Natural killer cell (primary cell): ENCODE measurements around the gene C12orf76. TPM values are rescaled to one million over a fixed set of nuclear protein-coding genes. Genes with fewer than 3 reads are reported as not detected.
"Not testable (repeated sequence)": the region's sequence is repeated elsewhere in the genome, so short reads cannot be mapped to it uniquely, and the experiment has no call there.

Experiments
- ATAC-seq, 3 donors: fragments of 150-1000 bp in 2 of 3; fragments of 200-7000 bp in 1 of 3; cut with Tn5 transposase; 1 replicate in 1 of 3; 2 replicates in 2 of 3; pipeline ENCODE4 v1.10.0; 2021; ENCODE audit warnings: mild to moderate bottlenecking in 2 of 3, moderate library complexity in 2 of 3
- DNase-seq, 2 donors: peaks; one replicate each; pipeline versions ENCODE4 v3.0.0 to v3.0.0-alpha.2; 2013 to 2021; ENCODE audit warnings: mixed read lengths in 1 of 2
- H3K27ac ChIP-seq: one replicate; pipeline ENCODE4 v1.5.1; 2013; ENCODE audit warnings: mild to moderate bottlenecking, low read length
- H3K27me3 ChIP-seq: one replicate; pipeline ENCODE4 v1.6.1; 2013; ENCODE audit warnings: low read length; ENCODE audit not compliant: control insufficient read depth, insufficient read depth
- H3K36me3 ChIP-seq: one replicate; pipeline ENCODE4 v1.6.1; 2013; ENCODE audit warnings: low read length; ENCODE audit not compliant: control insufficient read depth, insufficient read depth
- H3K4me1 ChIP-seq: one replicate; pipeline ENCODE4 v1.6.1; 2013; ENCODE audit warnings: low read length; ENCODE audit not compliant: control insufficient read depth, insufficient read depth
- H3K4me3 ChIP-seq: one replicate; pipeline ENCODE4 v1.5.1; 2013; ENCODE audit warnings: low read length
- H3K9me3 ChIP-seq: one replicate; pipeline ENCODE4 v1.6.1; 2013; ENCODE audit warnings: low read length; ENCODE audit not compliant: control insufficient read depth, insufficient read depth
- H3K27ac Mint-ChIP-seq, 2 donors: one replicate each; pipeline ENCODE4 v1.8.0; 2022; ENCODE audit warnings: mild to moderate bottlenecking in 2 of 2, mixed read lengths in 2 of 2, moderate library complexity in 1 of 2
- H3K27me3 Mint-ChIP-seq, 2 donors: one replicate each; pipeline ENCODE4 v1.8.0; 2022; ENCODE audit warnings: low read depth in 2 of 2, mixed read lengths in 2 of 2
- H3K36me3 Mint-ChIP-seq: one replicate; pipeline ENCODE4 v1.8.0; 2022; ENCODE audit warnings: mixed read lengths
- H3K4me1 Mint-ChIP-seq, 2 donors: one replicate each; pipeline ENCODE4 v1.8.0; 2022; ENCODE audit warnings: mixed read lengths in 2 of 2
- H3K4me3 Mint-ChIP-seq: one replicate; pipeline ENCODE4 v1.8.0; 2022; ENCODE audit warnings: mild to moderate bottlenecking, moderate library complexity, mixed read lengths
- H3K9me3 Mint-ChIP-seq, 2 donors: one replicate each; pipeline ENCODE4 v1.8.0; 2022; ENCODE audit warnings: mixed read lengths in 2 of 2
- WGBS: methylation state at CpG from one replicate; pipeline ENCODE4 v1.1.7; 2013; ENCODE audit warnings: missing lambda C conversion rate; ENCODE audit not compliant: insufficient coverage; 5-methylcytosine and 5-hydroxymethylcytosine counted together
- intact Hi-C: fragments of 100-400 bp; cut with micrococcal nuclease; formaldehyde crosslinking; loops from one replicate; pipeline ENCODE4 v1.14.2; 2022
- total RNA-seq, 4 donors: library from RNA; stranded (reverse); fragments of 120-200 nt in 1 of 4; gene quantifications; one replicate each; pipeline versions ENCODE4 v1.2.3 to v1.2.4, GENCODE V29; 2013 to 2022
- TF ChIP-seq, protein P1 (sequence below): fragments of 200-600 bp; IDR thresholded peaks from one replicate; pipeline ENCODE4 v1.8.0; 2022; ENCODE audit warnings: antibody characterized with exemption

Gene C12orf76
- total RNA-seq, 3 donors from 2014 or later (not counting 1 experiment from before 2014, with no cell fraction given), result 9.9 to 12.1 (median 10.9) TPM

DNA sequence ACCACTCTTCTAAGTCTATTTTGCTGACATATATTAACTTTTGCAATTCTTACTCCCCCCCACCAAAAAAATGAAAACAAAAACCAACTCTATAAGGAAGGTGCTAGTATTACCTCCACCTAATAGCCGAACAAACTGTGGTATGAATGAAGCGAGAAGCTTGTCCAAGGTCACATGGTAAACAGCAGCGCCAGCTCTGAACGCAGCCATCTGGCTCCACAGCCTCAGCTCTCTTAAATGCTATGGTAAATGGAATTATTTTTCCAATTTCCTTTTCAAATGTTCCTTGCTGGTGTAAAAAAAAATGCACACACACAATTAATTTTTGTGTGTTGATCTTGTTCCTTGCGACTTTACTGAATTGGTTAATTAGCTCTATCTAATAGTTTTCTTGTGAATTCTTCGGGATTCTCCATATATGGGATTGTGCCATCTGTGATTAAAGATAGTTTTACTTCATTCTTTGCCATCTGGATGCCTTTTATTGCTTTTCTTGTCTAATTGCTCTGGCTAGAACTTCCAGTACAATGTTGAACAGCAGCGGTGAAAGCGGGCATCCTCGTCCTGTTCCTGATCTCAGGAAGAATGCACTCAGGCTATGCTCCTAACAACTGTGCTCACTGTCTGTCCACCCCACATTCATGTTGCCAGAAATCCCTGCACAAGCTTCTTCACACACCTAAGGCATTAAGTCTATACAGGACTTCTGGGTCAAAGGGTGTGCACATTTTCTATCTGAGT is 10.7 kb upstream of the C12orf76 start:
- no peak overlapping the region for H3K27ac Mint-ChIP-seq
- peaks cover 0 to 5% of the 10 kb centered on the region in 2 donors for H3K4me1 Mint-ChIP-seq
- 94% methylated on average over 9 of the region's 9 CpGs for WGBS
- H3K27me3 ChIP-seq, result no peaks in the 10 kb centered on the region
- H3K4me1 ChIP-seq, result no peaks in the 10 kb centered on the region
- intact Hi-C loops, result no loop called here
- no peak overlapping the region for H3K27ac ChIP-seq
- TF ChIP-seq, protein P1, sequence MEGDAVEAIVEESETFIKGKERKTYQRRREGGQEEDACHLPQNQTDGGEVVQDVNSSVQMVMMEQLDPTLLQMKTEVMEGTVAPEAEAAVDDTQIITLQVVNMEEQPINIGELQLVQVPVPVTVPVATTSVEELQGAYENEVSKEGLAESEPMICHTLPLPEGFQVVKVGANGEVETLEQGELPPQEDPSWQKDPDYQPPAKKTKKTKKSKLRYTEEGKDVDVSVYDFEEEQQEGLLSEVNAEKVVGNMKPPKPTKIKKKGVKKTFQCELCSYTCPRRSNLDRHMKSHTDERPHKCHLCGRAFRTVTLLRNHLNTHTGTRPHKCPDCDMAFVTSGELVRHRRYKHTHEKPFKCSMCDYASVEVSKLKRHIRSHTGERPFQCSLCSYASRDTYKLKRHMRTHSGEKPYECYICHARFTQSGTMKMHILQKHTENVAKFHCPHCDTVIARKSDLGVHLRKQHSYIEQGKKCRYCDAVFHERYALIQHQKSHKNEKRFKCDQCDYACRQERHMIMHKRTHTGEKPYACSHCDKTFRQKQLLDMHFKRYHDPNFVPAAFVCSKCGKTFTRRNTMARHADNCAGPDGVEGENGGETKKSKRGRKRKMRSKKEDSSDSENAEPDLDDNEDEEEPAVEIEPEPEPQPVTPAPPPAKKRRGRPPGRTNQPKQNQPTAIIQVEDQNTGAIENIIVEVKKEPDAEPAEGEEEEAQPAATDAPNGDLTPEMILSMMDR, result no peak
- H3K27me3 Mint-ChIP-seq, result peaks cover 0 to 5% of the 10 kb centered on the region in 2 donors
- H3K36me3 ChIP-seq, result no peaks in the 10 kb centered on the region
- no peak overlapping the region for H3K4me3 Mint-ChIP-seq
- H3K9me3 Mint-ChIP-seq, result no peaks in the 10 kb centered on the region
- H3K36me3 Mint-ChIP-seq, result no peaks in the 10 kb centered on the region
- no peak for DNase-seq
- no peak overlapping the region for H3K4me3 ChIP-seq
- no peaks in the 10 kb centered on the region for H3K9me3 ChIP-seq
- ATAC-seq, result no peak

DNA sequence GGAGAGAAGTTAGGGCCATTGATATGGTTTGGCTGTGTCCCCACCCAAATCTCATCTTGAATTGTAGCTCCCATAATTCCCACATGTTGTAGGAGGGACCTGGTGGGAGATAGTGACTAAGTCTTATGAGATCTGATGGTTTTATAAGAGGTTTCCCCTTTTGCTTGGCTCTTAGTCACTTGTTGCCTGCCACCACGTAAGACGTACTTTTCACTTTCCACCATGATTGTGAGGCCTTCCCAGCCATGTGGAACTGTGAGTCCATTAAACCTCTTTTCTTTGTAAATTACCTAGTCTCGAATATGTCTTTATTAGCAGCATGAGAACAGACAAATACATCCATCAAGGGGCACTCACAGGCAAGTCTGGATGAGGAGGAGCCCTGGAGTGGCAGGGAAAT is 8.3 kb upstream of the C12orf76 start:
- H3K36me3 ChIP-seq, H3K4me1 Mint-ChIP-seq, DNase-seq, H3K36me3 Mint-ChIP-seq, H3K4me1 ChIP-seq, H3K9me3 Mint-ChIP-seq, ATAC-seq, H3K27ac Mint-ChIP-seq, H3K27me3 Mint-ChIP-seq, H3K4me3 ChIP-seq, intact Hi-C loops, H3K27ac ChIP-seq, H3K4me3 Mint-ChIP-seq, H3K27me3 ChIP-seq, H3K9me3 ChIP-seq: not testable (repeated sequence)
- WGBS, result 84% methylated on average over 3 of the region's 3 CpGs

DNA sequence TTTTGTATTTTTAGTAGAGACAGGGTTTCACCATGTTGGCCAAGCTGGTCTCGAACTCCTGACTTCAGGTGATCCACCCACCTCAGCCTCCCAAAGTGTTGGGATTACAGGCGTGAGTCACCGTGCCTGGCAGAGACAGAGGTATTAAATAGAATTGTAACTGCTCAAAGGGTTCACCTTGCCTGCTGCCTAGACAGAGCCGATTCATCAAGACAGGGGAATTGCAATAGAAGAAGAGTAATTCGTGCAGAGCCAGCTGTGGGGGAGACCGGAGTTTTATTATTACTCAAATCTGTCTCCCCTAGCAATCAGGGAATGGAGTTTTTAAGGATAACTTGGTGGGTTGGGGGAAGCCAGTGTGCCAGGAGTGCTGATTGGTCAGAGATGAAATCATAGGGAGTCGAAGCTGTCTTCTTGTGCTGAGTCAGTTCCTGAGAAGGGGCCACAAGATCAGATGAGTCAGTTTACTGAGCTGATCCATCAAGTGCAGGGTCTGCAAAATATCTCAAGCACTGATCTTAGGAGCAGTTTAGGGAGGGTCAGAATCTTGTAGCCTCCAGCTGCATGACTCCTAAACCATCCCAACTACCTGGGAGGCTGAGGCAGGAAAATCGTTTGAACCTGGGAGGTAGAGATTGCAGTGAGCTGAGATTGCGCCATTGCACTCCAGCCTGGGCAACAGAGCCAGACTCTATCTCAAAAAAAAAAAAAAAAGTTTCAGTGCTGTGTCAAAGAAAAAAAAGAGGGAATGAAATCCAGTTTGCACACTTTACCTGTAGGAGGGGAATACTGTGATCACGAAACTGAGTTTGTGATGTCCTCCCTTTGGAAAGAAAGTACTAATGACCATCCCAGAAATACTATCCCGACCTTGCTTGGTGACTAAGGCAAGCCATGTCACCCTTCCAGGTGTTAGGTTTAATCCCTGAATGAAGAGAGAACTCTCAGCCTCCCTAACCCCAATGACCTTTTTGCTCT is 7.3 kb upstream of the C12orf76 start:
- H3K27me3 Mint-ChIP-seq, H3K27me3 ChIP-seq, H3K9me3 ChIP-seq, H3K4me3 ChIP-seq, H3K27ac ChIP-seq, H3K4me3 Mint-ChIP-seq, H3K4me1 ChIP-seq, intact Hi-C loops, DNase-seq, H3K4me1 Mint-ChIP-seq, ATAC-seq, H3K9me3 Mint-ChIP-seq, H3K36me3 ChIP-seq, H3K36me3 Mint-ChIP-seq, H3K27ac Mint-ChIP-seq: not testable (repeated sequence)
- WGBS, result 66% methylated on average over 8 of the region's 11 CpGs

DNA sequence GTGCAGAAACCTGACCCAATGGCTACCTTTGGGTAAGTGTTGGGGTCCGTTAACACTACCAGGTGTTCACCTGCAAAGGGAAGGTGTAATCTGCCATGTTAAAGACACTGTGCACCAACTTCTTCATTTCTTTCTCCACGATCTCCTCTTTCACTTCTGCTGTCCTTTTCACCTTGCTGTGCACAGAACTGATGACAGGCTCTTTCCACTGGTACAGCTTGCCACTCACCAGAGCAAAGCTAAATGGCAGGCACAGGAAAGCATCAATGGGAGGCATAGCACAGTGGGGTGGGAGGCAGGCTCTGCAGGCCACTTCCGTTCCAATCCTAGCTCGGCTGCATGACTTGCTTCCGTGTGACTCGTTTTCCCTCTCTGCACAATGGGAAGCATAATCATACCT is 2.6 kb upstream of the C12orf76 start:
- Histone ChIP-seq H3K27me3 (no peaks in the 10 kb centered on the region), H3K27ac (no peak overlapping the region), H3K36me3 (no peaks in the 10 kb centered on the region), H3K9me3 (no peaks in the 10 kb centered on the region), H3K4me3 (no peak overlapping the region), H3K4me1 (peaks cover 20% of the 10 kb centered on the region)
- peaks cover 0 to 2% of the 10 kb centered on the region in 2 donors for H3K27me3 Mint-ChIP-seq
- intact Hi-C loops, result no loop called here
- no peak overlapping the region for H3K4me3 Mint-ChIP-seq
- ATAC-seq (no peak), DNase-seq (no peak)
- 81% methylated on average over 6 of the region's 6 CpGs for WGBS
- TF ChIP-seq, protein P1, result no peak
- H3K4me1 Mint-ChIP-seq, result peaks cover 13 to 27% of the 10 kb centered on the region in 2 donors
- no peaks in the 10 kb centered on the region for H3K9me3 Mint-ChIP-seq
- no peak overlapping the region for H3K27ac Mint-ChIP-seq
- no peaks in the 10 kb centered on the region for H3K36me3 Mint-ChIP-seq

DNA sequence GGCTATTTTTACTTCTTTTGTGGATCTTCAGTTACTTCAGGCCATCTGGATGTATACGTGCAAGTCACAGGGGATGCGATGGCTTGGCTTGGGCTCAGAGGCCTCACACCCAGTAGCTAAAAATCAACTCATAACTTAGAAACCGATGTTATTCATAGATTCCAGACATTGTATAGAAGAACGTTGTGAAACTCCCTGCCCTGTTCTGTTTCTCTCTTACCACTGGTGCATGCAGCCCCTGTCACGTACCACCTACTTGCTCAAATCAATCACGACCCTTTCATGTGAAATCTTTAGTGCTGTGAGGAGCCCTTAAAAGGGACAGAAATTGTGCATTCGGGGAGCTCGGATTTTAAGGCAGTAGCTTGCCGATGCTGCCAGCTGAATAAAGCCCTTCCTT is 1.3 kb upstream of the C12orf76 start:
- 88% methylated on average over 9 of the region's 9 CpGs for WGBS
- H3K36me3 ChIP-seq, H3K27me3 Mint-ChIP-seq, H3K4me3 ChIP-seq, H3K27ac ChIP-seq, H3K36me3 Mint-ChIP-seq, H3K9me3 ChIP-seq, DNase-seq, H3K9me3 Mint-ChIP-seq, ATAC-seq, H3K27me3 ChIP-seq: not testable (repeated sequence)
- peaks cover 20% of the 10 kb centered on the region for H3K4me1 ChIP-seq
- peaks cover 13 to 27% of the 10 kb centered on the region in 2 donors for H3K4me1 Mint-ChIP-seq
- peak overlapping the region; percentile 87 to 93 for H3K27ac Mint-ChIP-seq
- H3K4me3 Mint-ChIP-seq, result peak overlapping the region; percentile 37
- intact Hi-C loops, result loop anchor here (5.0 kb wide), 1 partner anchor 52 kb away; the partner anchor contains the start of genes ANKRD13A and GIT2

DNA sequence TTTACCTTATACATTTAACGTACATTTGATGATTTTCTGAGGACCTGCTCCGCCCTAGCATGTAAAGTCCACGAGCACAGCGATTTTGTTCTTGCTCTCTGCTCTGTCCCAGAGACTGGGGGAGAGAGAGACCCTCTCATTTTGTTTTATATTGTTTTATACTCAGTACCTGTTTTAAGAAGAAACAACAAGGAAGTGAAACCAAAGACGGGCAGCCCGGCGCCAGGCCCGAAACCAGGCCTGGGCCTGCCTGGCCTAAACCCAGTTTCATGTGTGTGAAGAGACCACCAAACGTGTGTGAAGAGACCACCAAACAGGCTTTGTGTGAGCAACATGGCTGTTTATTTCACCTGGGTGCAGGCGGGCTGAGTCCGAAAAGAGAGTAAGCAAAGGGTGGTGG is 712 bp upstream of the C12orf76 start:
- not testable (repeated sequence) for H3K9me3 ChIP-seq, H3K27me3 ChIP-seq, ATAC-seq, H3K27me3 Mint-ChIP-seq, H3K36me3 Mint-ChIP-seq, H3K36me3 ChIP-seq, H3K9me3 Mint-ChIP-seq, DNase-seq
- 74% methylated on average over 10 of the region's 11 CpGs for WGBS
- peak overlapping the region; percentile 88 for H3K4me3 Mint-ChIP-seq
- H3K4me1 ChIP-seq, result peaks cover 20% of the 10 kb centered on the region
- H3K4me3 ChIP-seq, result peak overlapping the region; percentile 66
- intact Hi-C loops, result loop anchor here (5.0 kb wide), 1 partner anchor 52 kb away; the partner anchor contains the start of genes ANKRD13A and GIT2
- peak overlapping the region; percentile 73 for H3K27ac ChIP-seq
- H3K4me1 Mint-ChIP-seq, result peaks cover 13 to 27% of the 10 kb centered on the region in 2 donors
- H3K27ac Mint-ChIP-seq, result peak overlapping the region; percentile 87 to 93
